Loucy (cell line): ENCODE data around the gene TENM3.

Experiments used
- CTCF ChIP-seq: fragments of 200-600 bp; sonication (generic); conservative IDR thresholded peaks from 2 replicates; pipeline ENCODE4 v1.5.1; 2014; ENCODE audit warnings: mild to moderate bottlenecking, antibody characterized with exemption, low read length
- EZH2phosphoT487 ChIP-seq: fragments of 200-600 bp; IDR thresholded peaks from 2 replicates; pipeline ENCODE4 v1.6.1; 2018; ENCODE audit warnings: antibody characterized with exemption, mild to moderate bottlenecking, moderate library complexity, borderline replicate concordance

- TF ChIP-seq CTCF (no peak), EZH2phosphoT487 (no peak)
Measured at GRCh38 chr4:182263562-182263961, 20.4 kb downstream of the TENM3 start.
